ENCODE data around the gene GRHPR. TPM values are rescaled to one million over a fixed set of nuclear protein-coding genes. Genes with fewer than 3 reads are reported as not detected.
"Not testable (repeated sequence)": the region's sequence is repeated elsewhere in the genome, so short reads cannot be mapped to it uniquely, and the experiment has no call there.

GRHPR gene
- total RNA-seq, 1 donor from 2014 or later, result 80.5 TPM

GRCh38 chr9:37444890-37445289 is 22.4 kb downstream of the GRHPR start:
- no peak for DNase-seq (ENCODE audit: low spot score)

GRCh38 chr9:37445832-37446231 is 23.3 kb downstream of the GRHPR start:
- no peak for DNase-seq (ENCODE audit: low spot score)

GRCh38 chr9:37446401-37446800 is 23.9 kb downstream of the GRHPR start:
- DNase-seq (ENCODE audit: low spot score), result no peak

GRCh38 chr9:37447111-37447510 is 24.6 kb downstream of the GRHPR start:
- DNase-seq (ENCODE audit: low spot score), result no peak

GRCh38 chr9:37449862-37450632 is 27.6 kb downstream of the GRHPR start:
- no peak for DNase-seq (ENCODE audit: low spot score)

DNA sequence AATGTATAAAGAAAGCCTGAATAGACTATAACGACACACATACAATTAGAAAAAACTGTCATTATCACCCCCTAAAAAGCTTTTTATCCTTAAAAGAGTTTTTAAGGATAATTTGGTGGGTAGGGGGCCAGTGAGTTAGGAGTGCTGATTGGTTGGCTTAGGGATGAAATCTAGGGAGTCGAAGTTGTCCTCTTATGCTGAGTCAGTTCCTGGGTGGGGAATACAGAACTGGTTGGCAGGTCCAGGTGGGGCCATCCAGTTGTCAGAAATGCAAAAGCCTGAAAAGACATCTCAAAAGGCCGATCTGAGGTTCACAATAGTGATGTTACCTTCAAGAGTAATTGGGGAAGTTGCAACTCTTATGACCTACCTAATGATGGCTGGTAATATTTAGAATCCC is 29.1 kb downstream of the GRHPR start:
- no peak for DNase-seq (ENCODE audit: low spot score)

GRCh38 chr9:37452611-37453010 is 30.1 kb downstream of the GRHPR start:
- no peak for DNase-seq (ENCODE audit: low spot score)

- DNase-seq (ENCODE audit: low spot score), result no peak
Measured at GRCh38 chr9:37453827-37454226, 31.3 kb downstream of the GRHPR start.

DNA sequence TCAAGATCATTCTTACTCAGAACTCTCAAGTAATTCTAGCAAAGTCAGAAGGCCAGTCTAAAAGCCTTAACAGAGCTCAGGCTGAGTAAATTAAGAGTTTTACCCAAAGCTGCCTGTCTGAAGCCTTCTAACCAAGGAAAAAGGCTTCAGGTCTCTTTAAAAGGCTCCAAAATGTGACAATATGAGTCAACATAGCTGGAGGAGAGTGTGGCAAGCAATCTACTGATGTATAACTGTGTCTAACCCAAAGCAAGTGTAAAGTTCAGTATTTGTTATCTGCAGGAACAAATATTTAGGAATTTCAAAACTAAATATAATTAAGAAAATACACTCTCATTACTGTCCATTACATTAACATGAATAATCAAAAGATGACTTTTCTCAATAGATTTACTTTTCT is 31.7 kb downstream of the GRHPR start:
- DNase-seq (ENCODE audit: low spot score), result no peak

- DNase-seq (ENCODE audit: low spot score), result no peak
Measured at GRCh38 chr9:37455884-37456647, 33.6 kb downstream of the GRHPR start.

- DNase-seq (ENCODE audit: low spot score), result no peak
Measured at GRCh38 chr9:37456817-37457216, 34.3 kb downstream of the GRHPR start.

- DNase-seq (ENCODE audit: low spot score), result no peak
Measured at GRCh38 chr9:37464006-37464405, 41.5 kb downstream of the GRHPR start.

DNA sequence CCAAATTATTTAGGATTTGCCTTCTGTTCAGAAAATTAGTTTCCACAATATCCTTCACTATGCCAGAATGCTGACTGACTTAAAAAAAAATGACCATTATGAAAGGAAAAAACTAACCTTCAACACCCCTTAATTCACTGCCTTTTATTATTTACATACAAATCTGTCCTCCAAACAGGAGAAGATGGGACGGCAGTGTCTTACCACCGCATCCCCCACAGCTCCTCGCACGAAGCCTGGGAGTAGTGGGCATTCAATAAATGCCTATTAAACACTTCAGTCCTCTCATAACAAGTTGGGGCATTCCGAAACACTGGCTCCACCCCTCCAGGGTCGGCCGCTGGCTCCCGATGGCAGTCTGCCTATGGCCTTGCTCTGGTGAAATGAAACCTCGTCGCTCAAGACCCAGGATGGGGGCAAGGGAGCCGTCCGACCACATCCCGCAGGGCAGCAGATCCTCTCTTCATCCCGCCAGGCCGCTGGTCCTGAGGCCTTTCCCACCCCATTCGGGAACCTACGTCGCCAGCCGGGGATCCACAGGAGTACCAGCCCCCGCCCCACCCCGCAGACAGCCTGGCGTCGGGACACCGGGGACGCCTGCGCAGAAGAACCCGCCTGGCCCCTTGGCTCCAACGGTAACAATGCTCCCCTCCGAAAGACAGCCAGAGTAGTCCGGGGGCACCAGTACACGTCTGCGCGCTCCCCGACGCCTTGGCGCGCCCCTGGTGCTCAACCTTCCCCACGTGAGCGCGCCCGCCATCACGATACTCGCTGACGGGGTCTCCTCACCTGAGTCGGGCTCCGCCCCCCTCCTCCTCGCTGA is 42.1 kb downstream of the GRHPR start:
- peak; percentile 92 for DNase-seq (ENCODE audit: low spot score)

DNA sequence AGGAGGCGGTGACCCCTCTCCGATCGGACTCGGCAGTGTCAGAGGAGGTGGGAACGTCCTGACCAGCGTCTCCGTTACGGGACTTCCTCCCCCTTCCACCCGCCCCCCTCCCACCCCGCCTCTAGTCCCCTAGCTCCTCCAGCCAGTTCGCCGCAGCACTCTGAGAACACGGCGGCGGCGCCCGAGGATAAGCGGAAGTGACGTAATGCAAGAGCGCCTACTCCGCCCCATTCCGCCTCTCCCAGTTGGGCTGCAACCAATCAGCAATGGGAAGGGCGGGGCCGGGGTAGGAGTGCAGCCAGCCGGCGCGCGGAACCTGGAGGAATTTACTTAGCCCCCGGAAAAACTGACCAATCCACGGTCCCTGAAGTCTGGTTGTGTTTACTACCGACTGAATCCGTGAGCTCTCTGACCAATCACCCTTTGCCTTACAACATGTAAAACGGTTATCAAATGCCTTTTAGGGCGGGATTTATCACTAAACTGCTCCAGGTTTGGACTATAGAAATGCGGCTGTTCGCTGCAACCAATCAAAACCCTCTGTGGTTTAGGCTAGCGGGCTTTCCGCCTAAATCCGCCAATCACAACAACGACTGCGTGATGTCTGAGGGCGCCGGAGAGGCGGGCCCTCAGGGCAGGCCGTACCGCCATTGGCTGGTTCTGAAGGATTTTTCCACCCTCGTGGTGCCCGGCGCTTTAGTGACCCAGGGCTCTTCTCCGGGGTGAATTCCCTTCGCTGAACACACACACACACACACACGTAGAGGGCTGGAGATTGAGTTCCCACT is 42.9 kb downstream of the GRHPR start, which contains the start of gene ZBTB5:
TSS of gene ZBTB5 (minus strand) at position 202 of the 788 bp plus-strand sequence. CDS start 22,899 bp downstream, outside the sequence.
- DNase-seq (ENCODE audit: low spot score), result peak; percentile 100

GRCh38 chr9:37466037-37466709 is 43.7 kb downstream of the GRHPR start:
- DNase-seq (ENCODE audit: low spot score), result no peak

DNA sequence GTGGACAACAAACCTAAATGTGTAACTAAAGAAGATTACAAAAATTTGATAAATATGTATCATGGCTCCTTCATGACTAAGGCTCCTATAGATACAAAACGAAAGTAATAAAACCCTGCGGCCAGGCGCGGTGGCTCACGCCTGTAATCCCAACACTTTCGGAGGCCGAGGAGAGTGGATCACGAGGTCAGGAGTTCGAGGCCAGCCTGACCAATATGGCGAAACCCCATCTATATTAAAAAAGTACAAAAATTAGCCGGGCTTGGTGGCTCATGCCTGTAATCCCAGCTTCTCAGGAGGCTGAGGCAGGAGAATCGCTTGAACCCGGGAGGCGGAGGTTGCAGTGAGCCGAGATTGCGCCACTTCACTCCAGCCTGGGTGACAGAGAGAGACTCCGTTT is 45.0 kb downstream of the GRHPR start:
- DNase-seq (ENCODE audit: low spot score), result not testable (repeated sequence)

DNA sequence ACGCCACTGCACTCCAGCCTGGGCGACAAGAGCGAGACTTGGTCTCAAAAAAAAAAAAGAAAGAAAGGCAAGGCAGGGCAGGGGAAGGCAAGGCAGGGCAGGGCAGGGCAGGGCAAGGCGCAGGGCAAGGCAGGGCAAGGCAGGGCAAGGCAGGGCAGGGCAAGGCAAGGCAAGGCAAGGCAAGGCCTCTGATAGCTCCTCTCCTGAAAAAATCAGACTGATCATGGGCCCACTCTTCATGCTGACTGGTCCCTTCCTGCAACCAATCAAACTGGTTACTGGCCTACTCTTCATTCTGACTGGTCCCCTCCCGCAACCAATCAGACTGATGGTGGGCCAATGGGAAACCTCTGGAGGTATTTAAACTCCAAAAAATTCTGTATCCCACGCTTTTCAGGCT is 46.1 kb downstream of the GRHPR start:
- DNase-seq (ENCODE audit: low spot score), result no peak

- DNase-seq (ENCODE audit: low spot score), result no peak
Measured at GRCh38 chr9:37471942-37472684, 49.6 kb downstream of the GRHPR start.

DNA sequence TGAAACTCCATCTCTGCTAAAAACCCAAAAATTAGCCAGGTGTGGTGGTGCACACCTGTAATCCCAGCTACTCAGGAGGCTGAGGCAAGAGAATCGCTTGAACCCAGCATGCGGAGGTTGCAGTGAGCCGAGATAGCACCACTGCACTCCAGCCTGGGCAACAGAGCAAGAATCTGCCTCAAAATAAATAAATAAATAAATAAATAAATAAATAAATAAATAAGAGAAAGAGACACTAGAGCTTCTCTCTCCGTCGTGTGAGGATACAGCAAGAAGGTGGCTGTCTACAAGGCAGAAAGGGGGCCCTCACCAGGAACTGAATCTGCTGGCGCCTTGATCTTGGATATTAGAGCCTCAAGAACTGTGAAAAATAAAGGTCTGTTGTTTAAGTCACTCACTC is 51.5 kb downstream of the GRHPR start:
- not testable (repeated sequence) for DNase-seq (ENCODE audit: low spot score)

GRCh38 chr9:37474438-37474837 is 51.9 kb downstream of the GRHPR start:
- DNase-seq (ENCODE audit: low spot score), result no peak
